ENCODE data around the gene ATP12A.

The ATP12A gene

DNA sequence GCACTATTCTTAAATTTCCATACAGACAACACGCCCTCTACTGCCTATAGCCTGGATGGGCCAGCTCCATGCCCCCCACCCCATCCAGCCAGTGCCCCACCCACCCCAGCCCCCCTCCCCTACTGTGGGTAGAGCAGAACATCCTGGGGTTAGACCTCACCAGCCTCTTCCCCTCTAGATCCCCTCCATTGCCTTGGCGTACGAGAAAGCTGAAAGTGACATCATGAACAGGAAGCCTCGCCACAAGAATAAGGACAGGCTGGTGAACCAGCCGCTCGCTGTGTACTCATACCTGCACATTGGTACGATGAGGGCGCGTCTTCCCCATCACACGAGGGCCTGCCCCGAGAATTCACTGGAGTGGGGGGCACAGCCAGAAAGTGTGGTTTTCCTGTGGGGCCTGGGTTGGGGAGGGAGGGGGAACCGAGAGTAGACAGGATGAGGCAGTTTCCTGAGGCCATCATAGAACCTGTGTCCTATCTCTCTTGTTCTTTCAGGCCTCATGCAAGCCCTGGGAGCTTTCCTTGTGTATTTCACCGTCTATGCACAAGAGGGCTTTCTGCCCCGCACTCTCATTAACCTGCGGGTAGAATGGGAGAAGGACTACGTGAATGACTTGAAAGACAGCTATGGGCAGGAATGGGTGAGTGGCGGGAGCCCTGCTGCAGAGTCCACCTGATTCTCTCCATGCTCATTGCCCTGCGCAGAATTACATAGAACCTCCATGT is 29.1 kb downstream of the ATP12A start:
- intact Hi-C loops (cut with DNase I; ENCODE audit: low total_unique reads): no loop called here
- TF ChIP-seq, protein P1, sequence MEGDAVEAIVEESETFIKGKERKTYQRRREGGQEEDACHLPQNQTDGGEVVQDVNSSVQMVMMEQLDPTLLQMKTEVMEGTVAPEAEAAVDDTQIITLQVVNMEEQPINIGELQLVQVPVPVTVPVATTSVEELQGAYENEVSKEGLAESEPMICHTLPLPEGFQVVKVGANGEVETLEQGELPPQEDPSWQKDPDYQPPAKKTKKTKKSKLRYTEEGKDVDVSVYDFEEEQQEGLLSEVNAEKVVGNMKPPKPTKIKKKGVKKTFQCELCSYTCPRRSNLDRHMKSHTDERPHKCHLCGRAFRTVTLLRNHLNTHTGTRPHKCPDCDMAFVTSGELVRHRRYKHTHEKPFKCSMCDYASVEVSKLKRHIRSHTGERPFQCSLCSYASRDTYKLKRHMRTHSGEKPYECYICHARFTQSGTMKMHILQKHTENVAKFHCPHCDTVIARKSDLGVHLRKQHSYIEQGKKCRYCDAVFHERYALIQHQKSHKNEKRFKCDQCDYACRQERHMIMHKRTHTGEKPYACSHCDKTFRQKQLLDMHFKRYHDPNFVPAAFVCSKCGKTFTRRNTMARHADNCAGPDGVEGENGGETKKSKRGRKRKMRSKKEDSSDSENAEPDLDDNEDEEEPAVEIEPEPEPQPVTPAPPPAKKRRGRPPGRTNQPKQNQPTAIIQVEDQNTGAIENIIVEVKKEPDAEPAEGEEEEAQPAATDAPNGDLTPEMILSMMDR (IDR thresholded peaks at IDR 0.05): no peak
- H3K4me1 ChIP-seq: peaks cover 0 to 17% (median 9%) of the 10 kb centered on the region in 4 donors
- no peak overlapping the region for H3K27ac ChIP-seq
- no peaks in the 10 kb centered on the region for H3K27me3 ChIP-seq
- H3K9me3 ChIP-seq: no peaks in the 10 kb centered on the region
- H3K36me3 ChIP-seq: no peaks in the 10 kb centered on the region
- DNase-seq: no peak
- H3K4me3 ChIP-seq: no peak overlapping the region

DNA sequence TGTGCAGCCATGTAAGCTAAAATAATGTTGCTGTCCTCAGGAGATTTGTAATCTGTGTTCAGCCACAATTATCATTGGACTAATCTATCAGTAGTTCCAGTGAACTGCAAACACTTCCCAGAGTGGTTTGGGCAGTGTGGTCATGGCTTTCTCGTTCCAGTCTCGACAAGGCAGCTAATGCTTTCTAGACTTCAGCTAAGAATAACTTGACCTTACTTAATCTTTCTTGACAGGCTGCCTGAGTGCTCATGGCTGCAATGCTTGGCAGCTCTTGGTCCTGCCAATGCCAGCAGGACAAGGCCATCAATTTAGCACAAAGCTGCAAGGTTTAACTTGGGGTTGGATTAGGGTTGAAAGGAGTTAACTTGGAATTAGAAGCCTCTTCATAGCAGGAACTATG is 32.8 kb downstream of the ATP12A start:
- intact Hi-C loops (cut with DNase I; ENCODE audit: low total_unique reads): no loop called here
- Histone ChIP-seq H3K36me3 (no peaks in the 10 kb centered on the region), H3K9me3 (no peaks in the 10 kb centered on the region), H3K4me1 (peaks cover 0 to 17% (median 9%) of the 10 kb centered on the region in 4 donors), H3K27me3 (peaks cover 0 to 3% of the 10 kb centered on the region in 2 donors), H3K4me3 (no peak overlapping the region), H3K27ac (no peak overlapping the region)
- TF ChIP-seq, protein P1 (IDR thresholded peaks at IDR 0.05): no peak
- DNase-seq: no peak

DNA sequence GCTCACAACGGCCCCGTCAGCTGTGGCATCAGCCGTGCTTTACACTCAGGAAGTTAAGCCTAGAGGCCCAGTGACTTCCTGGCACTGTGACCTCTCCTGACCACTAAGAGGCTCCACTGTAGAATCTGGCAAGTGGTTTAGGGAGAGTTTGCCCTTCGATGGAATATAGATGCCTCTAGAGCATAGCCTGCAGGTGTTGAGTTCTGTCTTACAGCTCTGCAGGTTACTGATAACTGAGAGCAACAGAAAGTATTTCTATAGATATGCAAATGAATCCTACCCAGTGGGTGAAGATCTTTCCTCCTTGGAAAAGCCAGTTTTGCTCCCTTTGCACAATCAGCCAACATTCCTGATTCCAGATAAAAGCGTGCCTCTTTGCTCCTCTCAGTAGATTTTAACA is 35.8 kb downstream of the ATP12A start:
- Histone ChIP-seq H3K4me1 (peaks cover 0 to 17% (median 9%) of the 10 kb centered on the region in 4 donors), H3K4me3 (no peak overlapping the region), H3K9me3 (no peaks in the 10 kb centered on the region), H3K27me3 (peaks cover 0 to 3% of the 10 kb centered on the region in 2 donors), H3K36me3 (no peaks in the 10 kb centered on the region), H3K27ac (no peak overlapping the region)
- intact Hi-C loops (cut with DNase I; ENCODE audit: low total_unique reads): no loop called here
- DNase-seq: no peak
- TF ChIP-seq, protein P1 (IDR thresholded peaks at IDR 0.05): no peak

DNA sequence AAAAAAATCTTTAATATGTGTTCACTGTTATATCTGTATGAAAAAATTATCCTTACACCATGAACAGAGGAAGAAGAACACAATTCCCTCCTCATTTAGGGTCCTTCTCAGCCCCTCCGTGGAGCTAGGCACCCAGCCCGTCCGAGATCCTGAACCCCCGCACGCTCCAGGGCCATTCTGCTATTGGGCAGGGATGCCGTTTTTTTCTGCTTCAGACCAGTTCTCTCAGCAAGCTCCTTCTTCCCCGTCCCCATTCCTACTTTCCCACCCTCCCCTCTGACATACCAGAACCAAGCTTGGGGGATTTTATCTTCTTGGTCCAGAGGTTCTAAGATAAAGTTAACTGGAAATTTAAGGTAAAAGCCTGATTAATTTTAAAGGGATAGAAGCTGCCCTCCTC is 36.2 kb downstream of the ATP12A start:
- H3K4me1 ChIP-seq: peaks cover 0 to 17% (median 9%) of the 10 kb centered on the region in 4 donors
- peaks cover 0 to 3% of the 10 kb centered on the region in 2 donors for H3K27me3 ChIP-seq
- no peaks in the 10 kb centered on the region for H3K9me3 ChIP-seq
- no peaks in the 10 kb centered on the region for H3K36me3 ChIP-seq
- no peak for DNase-seq
- TF ChIP-seq, protein P1 (IDR thresholded peaks at IDR 0.05): no peak
- no peak overlapping the region for H3K27ac ChIP-seq
- H3K4me3 ChIP-seq: no peak overlapping the region
- intact Hi-C loops (cut with DNase I; ENCODE audit: low total_unique reads): no loop called here

DNA sequence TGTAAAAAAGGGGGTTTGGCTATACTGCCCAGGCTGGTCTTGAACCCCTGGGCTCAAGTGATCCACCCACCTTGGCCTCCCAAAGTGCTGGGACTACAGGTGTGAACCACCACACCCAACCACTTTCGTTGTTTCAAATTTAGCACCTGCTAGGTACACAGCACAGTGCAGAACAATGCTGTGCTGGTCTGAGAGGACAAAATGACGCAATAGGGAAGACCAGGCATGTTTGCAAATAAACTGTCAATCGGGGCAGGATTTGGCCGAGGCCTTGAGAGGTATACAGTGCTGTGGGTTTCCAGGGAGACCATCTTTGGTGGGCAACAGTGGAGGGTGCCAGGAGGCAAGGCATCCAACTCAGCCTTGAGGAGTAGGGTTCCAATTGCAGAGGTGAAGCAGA is 37.0 kb downstream of the ATP12A start:
- intact Hi-C loops (cut with DNase I; ENCODE audit: low total_unique reads): no loop called here
- H3K36me3 ChIP-seq: no peaks in the 10 kb centered on the region
- H3K4me3 ChIP-seq: no peak overlapping the region
- H3K27me3 ChIP-seq: peaks cover 0 to 3% of the 10 kb centered on the region in 2 donors
- H3K27ac ChIP-seq: no peak overlapping the region
- peaks cover 0 to 13% (median 9%) of the 10 kb centered on the region in 4 donors for H3K4me1 ChIP-seq
- DNase-seq: no peak
- H3K9me3 ChIP-seq: no peaks in the 10 kb centered on the region
- TF ChIP-seq, protein P1 (IDR thresholded peaks at IDR 0.05): no peak

All from tibial artery (tissue), 4 donors.